Activated CD8-positive, alpha-beta memory T cell treated with anti-CD3 and anti-CD28 coated beads, Interleukin-2, amount 50 U/mL, for 1 hour (primary cell): Measurements from ENCODE around the gene DNLZ.
"Not testable (repeated sequence)": the region's sequence is repeated elsewhere in the genome, so short reads cannot be mapped to it uniquely, and the experiment has no call there.

Experiments used
- DNase-seq: peaks from one replicate; pipeline ENCODE4 v3.0.0-alpha.2; 2020; ENCODE audit errors: extremely low read depth

Gene DNLZ

DNA sequence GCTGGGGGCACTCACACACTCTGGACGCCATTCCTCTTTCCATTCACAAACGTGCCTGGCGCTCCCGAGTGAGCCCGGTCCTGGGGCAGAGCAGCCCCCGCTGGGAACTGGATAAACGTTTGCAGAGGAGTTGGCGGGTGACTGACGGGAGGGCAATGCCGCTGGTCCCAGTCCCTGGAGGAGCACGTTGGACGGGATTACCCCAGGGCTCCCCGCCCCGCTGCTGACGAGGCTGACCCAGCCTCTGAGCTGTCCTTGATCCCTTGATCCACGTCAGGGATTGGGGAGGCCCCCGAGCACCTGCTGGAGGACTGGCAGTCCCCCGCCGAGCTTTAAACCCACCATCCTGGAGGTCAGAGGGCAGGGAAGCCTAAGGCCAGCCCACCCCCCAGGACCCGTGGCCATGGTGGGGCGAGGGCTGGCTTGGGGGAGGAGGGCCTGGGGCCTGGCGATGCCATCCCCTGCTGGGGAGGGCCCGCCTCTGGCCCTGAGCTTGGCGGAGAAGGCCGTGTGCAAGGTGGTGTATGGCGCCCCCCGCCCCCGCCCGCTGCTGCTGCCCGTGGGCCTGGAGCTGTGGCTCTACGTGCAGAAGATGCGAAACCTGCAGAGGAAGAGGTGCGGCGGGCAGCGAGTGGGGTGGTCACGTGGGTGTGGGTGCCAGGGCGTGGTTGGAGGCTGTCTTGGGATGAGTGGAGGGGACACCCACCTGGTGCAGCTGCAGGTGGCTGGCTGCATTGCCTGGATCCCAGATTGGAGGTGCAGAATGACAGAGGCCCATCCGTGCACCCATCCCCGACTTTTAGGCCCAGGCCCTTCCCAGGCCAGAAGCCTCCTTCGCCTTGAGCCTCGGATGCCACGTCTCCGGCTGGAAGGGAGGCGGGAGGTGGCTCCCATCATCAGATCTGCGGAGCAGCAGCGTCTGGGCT lies 31.7 kb downstream of the DNLZ start:
- no peak for DNase-seq

- no peak for DNase-seq
These were observed 32.5 kb downstream of the DNLZ start for GRCh38 chr9:136331030-136331429.

DNA sequence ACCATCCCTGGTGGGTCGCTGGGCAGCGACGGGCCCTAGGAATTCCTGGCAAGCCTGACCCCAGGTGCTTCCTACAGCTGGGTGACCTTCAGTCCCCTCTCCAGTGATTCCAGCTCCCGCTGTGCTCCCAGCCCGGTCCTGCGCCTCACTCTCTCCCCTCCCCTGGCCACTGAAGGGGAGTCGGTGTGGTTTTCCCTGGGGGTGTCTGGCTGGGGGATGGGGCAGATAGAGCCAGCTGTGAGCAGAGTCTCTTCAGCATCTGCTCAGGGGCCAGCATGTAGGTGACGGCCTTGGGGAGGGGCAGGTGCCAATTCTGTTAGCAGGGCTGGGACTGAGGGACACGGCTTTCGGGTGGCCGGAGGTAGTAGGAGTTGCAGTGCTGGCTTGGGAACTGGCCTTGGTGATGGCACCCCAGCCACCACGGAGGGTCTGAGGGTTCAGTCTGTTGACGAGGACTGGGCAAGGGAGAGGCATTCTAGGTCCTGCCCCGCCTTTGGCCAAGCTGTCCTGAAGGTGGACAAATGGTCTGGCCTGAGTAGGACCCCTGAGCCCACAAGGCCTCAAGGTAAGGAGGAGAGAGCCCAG lies 33.0 kb downstream of the DNLZ start:
- DNase-seq, result no peak

GRCh38 chr9:136329636-136330405 lies 33.7 kb downstream of the DNLZ start:
- DNase-seq, result no peak

GRCh38 chr9:136329211-136329627 lies 34.3 kb downstream of the DNLZ start:
- no peak for DNase-seq

DNA sequence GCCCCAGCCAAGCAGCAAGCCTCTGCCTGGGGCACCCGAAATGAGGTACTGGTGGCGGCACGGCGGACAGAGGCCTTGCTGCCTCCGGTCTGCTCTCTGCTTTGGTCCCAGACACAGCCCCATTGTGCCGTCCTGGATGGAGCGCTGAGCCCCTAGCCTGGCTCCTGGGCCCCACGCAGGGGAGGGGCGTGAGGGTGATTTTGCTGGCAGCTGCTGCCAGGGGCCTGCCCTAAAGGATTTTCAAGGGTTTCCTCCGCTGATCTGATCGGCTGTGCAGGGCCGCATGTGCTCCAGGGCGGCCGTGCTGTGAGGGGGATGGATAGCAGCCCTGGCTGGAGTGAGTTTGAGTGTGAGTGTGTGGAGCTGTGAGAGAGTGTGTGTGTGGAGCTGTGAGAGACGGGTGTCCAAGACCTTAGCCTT lies 34.9 kb downstream of the DNLZ start:
- no peak for DNase-seq

- no peak for DNase-seq
These were observed 35.4 kb downstream of the DNLZ start for GRCh38 chr9:136328011-136328621.

- no peak for DNase-seq
These were observed 36.1 kb downstream of the DNLZ start, which contains the start of gene GPSM1 for GRCh38 chr9:136327304-136327974. Gene GPSM1 (plus strand): TSS chr9:136327539. CDS start chr9:136327696, 157 bp downstream.

- DNase-seq, result no peak
These were observed 36.7 kb downstream of the DNLZ start for GRCh38 chr9:136326761-136327303.

GRCh38 chr9:136326061-136326760 lies 37.3 kb downstream of the DNLZ start:
- DNase-seq, result no peak

DNA sequence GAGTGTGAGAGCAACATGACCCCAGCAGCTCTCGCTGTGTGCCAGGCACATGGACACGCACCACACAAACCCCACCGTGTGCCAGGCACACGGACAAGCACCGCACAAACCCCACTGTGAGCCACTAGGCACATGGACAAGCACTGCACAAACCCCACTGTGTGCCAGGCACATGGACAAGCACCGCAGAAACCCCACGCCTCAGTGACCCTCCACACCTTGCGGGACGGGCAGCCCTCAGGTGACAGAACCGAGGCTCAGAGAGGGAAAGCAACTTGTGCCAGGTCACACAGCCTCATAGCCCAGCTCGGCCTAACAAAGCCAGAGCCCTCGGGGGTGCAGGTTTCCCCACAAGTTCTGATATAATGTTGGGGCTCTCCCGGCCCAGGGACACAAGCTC lies 38.2 kb downstream of the DNLZ start:
- DNase-seq, result no peak

GRCh38 chr9:136324501-136325300 lies 38.8 kb downstream of the DNLZ start:
- DNase-seq, result no peak

GRCh38 chr9:136323371-136323789 lies 40.2 kb downstream of the DNLZ start:
- no peak for DNase-seq

GRCh38 chr9:136322756-136323330 lies 40.7 kb downstream of the DNLZ start:
- no peak for DNase-seq

- no peak for DNase-seq
These were observed 42.0 kb downstream of the DNLZ start for GRCh38 chr9:136321561-136321960.

DNA sequence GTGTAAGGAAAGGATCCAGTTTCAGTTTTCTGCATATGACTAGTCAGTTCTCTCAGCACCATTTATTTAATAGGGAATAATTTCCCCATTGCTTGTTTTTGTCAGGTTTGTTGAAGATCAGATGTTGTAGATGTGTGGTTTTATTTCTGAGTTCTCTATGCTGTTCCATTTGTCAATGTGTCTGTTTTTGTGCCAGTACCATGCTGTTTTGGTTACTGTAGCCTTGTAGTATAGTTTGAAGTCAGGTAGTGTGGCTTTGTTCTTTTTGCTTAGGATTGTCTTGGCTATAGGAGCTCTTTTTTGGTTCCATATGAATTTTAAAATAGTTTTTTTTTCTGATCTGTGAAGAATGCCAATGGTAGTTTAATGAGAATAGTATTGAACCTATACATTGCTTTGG lies 42.6 kb downstream of the DNLZ start:
- DNase-seq, result not testable (repeated sequence)

- not testable (repeated sequence) for DNase-seq
These were observed 43.6 kb downstream of the DNLZ start for GRCh38 chr9:136319955-136320354.

DNA sequence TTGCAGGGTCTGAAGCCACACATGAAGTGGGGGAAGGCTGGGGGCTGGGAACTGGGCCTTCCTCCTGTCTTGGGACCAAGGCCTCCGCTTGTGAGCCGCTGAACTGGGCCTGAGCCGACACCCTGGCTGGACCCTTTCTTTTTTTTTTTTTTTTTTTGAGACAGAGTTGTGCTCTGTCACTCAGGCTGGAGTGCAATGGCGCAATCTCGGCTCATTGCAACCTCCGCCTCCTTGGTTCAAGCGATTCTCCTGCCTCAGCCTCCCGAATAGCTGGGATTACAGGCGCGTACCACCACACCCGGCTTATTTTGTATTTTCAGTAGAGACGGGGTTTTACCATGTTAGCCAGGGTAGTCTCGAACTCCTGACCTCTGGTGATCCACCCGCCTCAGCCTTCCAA lies 44.3 kb downstream of the DNLZ start:
- DNase-seq, result not testable (repeated sequence)

- no peak for DNase-seq
These were observed 44.7 kb downstream of the DNLZ start for GRCh38 chr9:136318776-136319241.
